Ectodermal cell (in vitro differentiated cells): ENCODE measurements around the gene RBBP5.

Source experiments
- H3K27ac ChIP-seq: 2 replicates; pipeline ENCODE4 v1.7.0; 2013; ENCODE audit warnings: mild to moderate bottlenecking, low read depth, low read length; ENCODE audit not compliant: insufficient read depth, poor library complexity, severe bottlenecking
- H3K27me3 ChIP-seq: 2 replicates; pipeline ENCODE4 v1.7.0; 2013; ENCODE audit warnings: mild to moderate bottlenecking, low read length; ENCODE audit not compliant: insufficient read depth, control insufficient read depth, poor library complexity, severe bottlenecking
- H3K36me3 ChIP-seq: one replicate; pipeline ENCODE4 v1.7.0; 2013; ENCODE audit warnings: low read length; ENCODE audit not compliant: control insufficient read depth, insufficient read depth
- H3K4me1 ChIP-seq: one replicate; pipeline ENCODE4 v1.7.0; 2013; ENCODE audit warnings: low read length; ENCODE audit not compliant: control insufficient read depth, insufficient read depth
- H3K4me3 ChIP-seq: 2 replicates; pipeline ENCODE4 v1.7.0; 2013; ENCODE audit warnings: low read depth, low read length, control low read depth; ENCODE audit not compliant: insufficient read depth
- H3K9me3 ChIP-seq: 2 replicates; pipeline ENCODE4 v1.7.0; 2013; ENCODE audit warnings: mild to moderate bottlenecking, low read length, moderate library complexity; ENCODE audit not compliant: control insufficient read depth
- WGBS, 2 experiments: methylation state at CpG; one replicate each; pipeline ENCODE4 v1.1.7; 2013; ENCODE audit warnings: missing lambda C conversion rate in 2 of 2; 5-methylcytosine and 5-hydroxymethylcytosine counted together

Gene RBBP5

GRCh38 chr1:205049479-205049878 lies 72.3 kb downstream of the RBBP5 start:
- Histone ChIP-seq H3K4me3 (no peak overlapping the region), H3K27me3 (peaks cover 19% of the 10 kb centered on the region), H3K9me3 (no peaks in the 10 kb centered on the region), H3K36me3 (no peaks in the 10 kb centered on the region), H3K27ac (no peak overlapping the region), H3K4me1 (peaks cover 36% of the 10 kb centered on the region)
- WGBS, 2 experiments: 81 to 85% methylated on average over 6 of the region's 6 CpGs

- WGBS, 2 experiments: 94% methylated on average over 9 of the region's 9 CpGs
- H3K27ac ChIP-seq: no peak overlapping the region
- H3K27me3 ChIP-seq: peaks cover 30% of the 10 kb centered on the region
- H3K9me3 ChIP-seq: no peaks in the 10 kb centered on the region
- H3K36me3 ChIP-seq: no peaks in the 10 kb centered on the region
- peaks cover 41% of the 10 kb centered on the region for H3K4me1 ChIP-seq
- H3K4me3 ChIP-seq: no peak overlapping the region
Measured at GRCh38 chr1:205048382-205048781, 73.4 kb downstream of the RBBP5 start.

- Histone ChIP-seq H3K9me3 (no peaks in the 10 kb centered on the region), H3K27ac (no peak overlapping the region), H3K4me3 (no peak overlapping the region), H3K36me3 (no peaks in the 10 kb centered on the region), H3K4me1 (peaks cover 44% of the 10 kb centered on the region), H3K27me3 (peaks cover 35% of the 10 kb centered on the region)
- 87 to 90% methylated on average over 5 of the region's 5 CpGs for WGBS, 2 experiments
Measured at GRCh38 chr1:205047764-205048231, 74.0 kb downstream of the RBBP5 start.

GRCh38 chr1:205046870-205047269 lies 74.9 kb downstream of the RBBP5 start:
- H3K27me3 ChIP-seq: peaks cover 45% of the 10 kb centered on the region
- H3K36me3 ChIP-seq: no peaks in the 10 kb centered on the region
- WGBS, 2 experiments: 23 to 29% methylated on average over 4 of the region's 4 CpGs
- H3K4me3 ChIP-seq: no peak overlapping the region
- no peaks in the 10 kb centered on the region for H3K9me3 ChIP-seq
- H3K4me1 ChIP-seq: peaks cover 42% of the 10 kb centered on the region
- no peak overlapping the region for H3K27ac ChIP-seq

GRCh38 chr1:205045146-205045545 lies 76.6 kb downstream of the RBBP5 start:
- Histone ChIP-seq H3K9me3 (no peaks in the 10 kb centered on the region), H3K27ac (no peak overlapping the region), H3K4me3 (no peak overlapping the region), H3K27me3 (peaks cover 56% of the 10 kb centered on the region), H3K4me1 (peaks cover 39% of the 10 kb centered on the region), H3K36me3 (no peaks in the 10 kb centered on the region)
- WGBS, 2 experiments: 54 to 58% methylated on average over 11 of the region's 11 CpGs

GRCh38 chr1:205044741-205045140 lies 77.0 kb downstream of the RBBP5 start:
- Histone ChIP-seq H3K36me3 (no peaks in the 10 kb centered on the region), H3K27ac (no peak overlapping the region), H3K4me1 (peaks cover 39% of the 10 kb centered on the region), H3K9me3 (no peaks in the 10 kb centered on the region), H3K27me3 (peaks cover 59% of the 10 kb centered on the region), H3K4me3 (peak overlapping the region; percentile 50)
- WGBS, 2 experiments: 39 to 47% methylated on average over 5 of the region's 5 CpGs

- Histone ChIP-seq H3K27ac (no peak overlapping the region), H3K27me3 (peaks cover 61% of the 10 kb centered on the region), H3K9me3 (no peaks in the 10 kb centered on the region), H3K36me3 (no peaks in the 10 kb centered on the region), H3K4me3 (peak overlapping the region; percentile 50), H3K4me1 (peaks cover 39% of the 10 kb centered on the region)
- 22 to 35% methylated on average over 4 of the region's 4 CpGs for WGBS, 2 experiments
Measured at GRCh38 chr1:205043866-205044265, 77.9 kb downstream of the RBBP5 start.

- no peaks in the 10 kb centered on the region for H3K36me3 ChIP-seq
- H3K27me3 ChIP-seq: peaks cover 61% of the 10 kb centered on the region
- no peak within 1 kb of the TSS for H3K27ac ChIP-seq
- peak within 1 kb of the TSS; percentile 50 for H3K4me3 ChIP-seq
- WGBS, 2 experiments: 11% methylated on average over 53 of the region's 53 CpGs
- no peaks in the 10 kb centered on the region for H3K9me3 ChIP-seq
- peaks cover 36% of the 10 kb centered on the region for H3K4me1 ChIP-seq
Measured at GRCh38 chr1:205042911-205043806, 78.6 kb downstream of the RBBP5 start, which contains the start of gene CNTN2. Gene CNTN2, plus strand, starts transcription at chr1:205043212. Its CDS starts 9,974 bp downstream, at chr1:205053186.

- Histone ChIP-seq H3K9me3 (no peaks in the 10 kb centered on the region), H3K36me3 (no peaks in the 10 kb centered on the region), H3K4me1 (peaks cover 32% of the 10 kb centered on the region), H3K27ac (no peak overlapping the region), H3K4me3 (peak overlapping the region; percentile 50), H3K27me3 (peaks cover 61% of the 10 kb centered on the region)
- 79 to 80% methylated on average over 15 of the region's 16 CpGs for WGBS, 2 experiments
Measured at GRCh38 chr1:205041998-205042910, 79.5 kb downstream of the RBBP5 start.
